Activated B cell treated with CpG ODN at 0.5 μM for 24 hours (primary cell): Measurements from ENCODE around the gene TMEM258. TPM values are rescaled to one million over a fixed set of nuclear protein-coding genes. Genes with fewer than 3 reads are reported as not detected.

ENCODE experiments used
- ATAC-seq: fragments of 200-7000 bp; cut with Tn5 transposase; one replicate; pipeline ENCODE4 v1.10.0; 2021; ENCODE audit warnings: low read depth, mild to moderate bottlenecking, moderate library complexity
- CTCF ChIA-PET: fragments of 350-600 bp; sonication (Branson Sonifier 250); formaldehyde crosslinking; loops from one replicate; lab custom pipeline; 2021; ENCODE audit warnings: antibody characterized with exemption; lab: Charles Lee
- POLR2A ChIA-PET: fragments of 350-600 bp; sonication (Branson Sonifier 250); formaldehyde crosslinking; loops from one replicate; lab custom pipeline; 2021; ENCODE audit warnings: antibody characterized with exemption; lab: Charles Lee
- DNase-seq: peaks from one replicate; pipeline ENCODE4 v3.0.0; 2022
- H3K27ac Mint-ChIP-seq: one replicate; pipeline ENCODE4 v1.8.0; 2020; ENCODE audit warnings: mixed read lengths
- H3K27me3 Mint-ChIP-seq: one replicate; pipeline ENCODE4 v1.8.0; 2021; ENCODE audit warnings: mixed read lengths
- H3K36me3 Mint-ChIP-seq: one replicate; pipeline ENCODE4 v1.8.0; 2021; ENCODE audit warnings: low read depth, mixed read lengths
- H3K4me1 Mint-ChIP-seq: one replicate; pipeline ENCODE4 v1.8.0; 2021; ENCODE audit warnings: mixed read lengths
- H3K4me3 Mint-ChIP-seq: one replicate; pipeline ENCODE4 v1.8.0; 2020; ENCODE audit warnings: mild to moderate bottlenecking, mixed read lengths
- H3K9me3 Mint-ChIP-seq: one replicate; pipeline ENCODE4 v1.8.0; 2020; ENCODE audit warnings: mixed read lengths
- intact Hi-C: fragments of 100-400 bp; cut with micrococcal nuclease; formaldehyde crosslinking; loops from one replicate; pipeline ENCODE4 v1.15.1; 2024
- total RNA-seq: library from RNA; stranded (reverse); gene quantifications from 2 replicates; pipeline ENCODE4 v1.2.3, GENCODE V29; 2022
- TF ChIP-seq, protein P1 (sequence below): fragments of 200-600 bp; IDR thresholded peaks from one replicate; pipeline ENCODE4 v1.8.0; 2022; ENCODE audit warnings: antibody characterized with exemption, mild to moderate bottlenecking

The TMEM258 gene
- total RNA-seq, 1 donor from 2014 or later = 87.4 TPM

DNA sequence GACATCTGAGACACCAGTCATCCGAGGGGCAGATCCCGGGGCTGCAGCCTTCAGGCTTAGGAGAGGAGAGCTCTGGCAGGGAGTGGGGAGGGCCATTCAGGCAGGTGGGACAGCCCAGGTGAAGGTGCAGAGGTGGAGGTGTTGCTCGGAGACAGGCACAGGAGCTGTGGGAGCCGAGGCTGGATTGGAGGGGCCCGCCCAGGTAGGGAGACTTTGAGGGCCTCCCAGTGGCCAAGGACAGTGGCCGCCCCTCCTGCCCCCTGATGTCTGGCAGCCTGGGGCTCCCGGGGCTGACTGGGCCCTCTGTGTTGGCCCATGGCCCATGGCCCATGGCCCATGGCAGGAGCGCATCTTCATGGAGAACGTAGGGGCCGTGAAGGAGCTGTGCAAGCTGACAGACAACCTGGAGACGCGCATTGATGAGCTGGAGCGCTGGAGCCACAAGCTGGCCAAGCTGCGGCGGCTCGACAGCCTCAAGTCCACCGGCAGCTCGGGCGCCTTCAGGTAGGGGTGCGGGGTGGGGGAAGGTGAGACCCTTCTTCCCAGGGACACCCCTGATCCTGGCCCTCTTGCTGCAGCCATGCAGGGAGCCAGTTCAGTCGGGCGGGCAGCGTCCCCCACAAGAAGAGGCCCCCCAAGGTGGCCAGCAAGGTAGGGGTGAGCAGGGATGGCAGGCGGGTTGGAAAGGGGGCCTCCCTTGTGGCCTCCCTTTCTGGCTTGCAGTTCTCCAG is 13.3 kb downstream of the TMEM258 start:
- Mint-ChIP-seq H3K4me1 (peaks cover 14% of the 10 kb centered on the region), H3K9me3 (no peaks in the 10 kb centered on the region), H3K27ac (no peak overlapping the region), H3K36me3 (peaks cover 7% of the 10 kb centered on the region), H3K27me3 (peaks cover 5% of the 10 kb centered on the region), H3K4me3 (no peak overlapping the region)
- POLR2A ChIA-PET = interaction anchor here (0.5 kb wide), 1 partner anchor 16 kb away, joined by 3 read pairs; no protein-coding TSS in a partner anchor
- ATAC-seq = no peak
- DNase-seq = no peak
- TF ChIP-seq, protein P1, sequence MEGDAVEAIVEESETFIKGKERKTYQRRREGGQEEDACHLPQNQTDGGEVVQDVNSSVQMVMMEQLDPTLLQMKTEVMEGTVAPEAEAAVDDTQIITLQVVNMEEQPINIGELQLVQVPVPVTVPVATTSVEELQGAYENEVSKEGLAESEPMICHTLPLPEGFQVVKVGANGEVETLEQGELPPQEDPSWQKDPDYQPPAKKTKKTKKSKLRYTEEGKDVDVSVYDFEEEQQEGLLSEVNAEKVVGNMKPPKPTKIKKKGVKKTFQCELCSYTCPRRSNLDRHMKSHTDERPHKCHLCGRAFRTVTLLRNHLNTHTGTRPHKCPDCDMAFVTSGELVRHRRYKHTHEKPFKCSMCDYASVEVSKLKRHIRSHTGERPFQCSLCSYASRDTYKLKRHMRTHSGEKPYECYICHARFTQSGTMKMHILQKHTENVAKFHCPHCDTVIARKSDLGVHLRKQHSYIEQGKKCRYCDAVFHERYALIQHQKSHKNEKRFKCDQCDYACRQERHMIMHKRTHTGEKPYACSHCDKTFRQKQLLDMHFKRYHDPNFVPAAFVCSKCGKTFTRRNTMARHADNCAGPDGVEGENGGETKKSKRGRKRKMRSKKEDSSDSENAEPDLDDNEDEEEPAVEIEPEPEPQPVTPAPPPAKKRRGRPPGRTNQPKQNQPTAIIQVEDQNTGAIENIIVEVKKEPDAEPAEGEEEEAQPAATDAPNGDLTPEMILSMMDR = no peak
- intact Hi-C loops = no loop called here
- CTCF ChIA-PET = no interaction called here

DNA sequence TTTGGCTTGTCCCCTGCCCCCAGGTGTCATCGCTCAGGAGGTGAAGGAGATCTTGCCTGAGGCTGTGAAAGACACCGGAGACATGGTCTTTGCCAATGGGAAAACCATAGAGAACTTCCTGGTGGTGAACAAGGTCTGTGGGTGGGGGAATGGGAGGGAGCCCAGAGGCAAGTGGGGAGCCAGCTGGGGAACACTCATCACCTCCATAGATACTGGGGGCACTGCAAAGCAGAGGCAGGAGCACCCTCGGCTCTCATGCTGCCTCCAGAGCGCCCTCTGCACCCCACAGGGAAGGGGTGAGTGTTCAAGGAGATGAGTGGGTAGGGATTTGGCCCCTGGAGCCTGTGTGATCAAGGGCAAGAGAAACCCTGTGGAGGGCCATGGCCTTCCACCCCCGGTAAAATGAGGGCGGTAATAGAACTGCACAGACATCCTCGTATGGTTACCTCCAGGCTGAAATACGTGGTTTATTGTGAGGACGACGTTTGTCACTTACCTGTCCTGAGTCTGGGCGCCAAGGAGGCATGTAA is 14.0 kb downstream of the TMEM258 start:
- DNase-seq (no peak), ATAC-seq (no peak)
- TF ChIP-seq, protein P1 = no peak
- Mint-ChIP-seq H3K9me3 (no peaks in the 10 kb centered on the region), H3K4me3 (peak overlapping the region; percentile 61), H3K36me3 (peaks cover 4% of the 10 kb centered on the region), H3K4me1 (peaks cover 14% of the 10 kb centered on the region), H3K27ac (no peak overlapping the region), H3K27me3 (peaks cover 5% of the 10 kb centered on the region)
- intact Hi-C loops = no loop called here
- POLR2A ChIA-PET = no interaction called here
- CTCF ChIA-PET = no interaction called here

DNA sequence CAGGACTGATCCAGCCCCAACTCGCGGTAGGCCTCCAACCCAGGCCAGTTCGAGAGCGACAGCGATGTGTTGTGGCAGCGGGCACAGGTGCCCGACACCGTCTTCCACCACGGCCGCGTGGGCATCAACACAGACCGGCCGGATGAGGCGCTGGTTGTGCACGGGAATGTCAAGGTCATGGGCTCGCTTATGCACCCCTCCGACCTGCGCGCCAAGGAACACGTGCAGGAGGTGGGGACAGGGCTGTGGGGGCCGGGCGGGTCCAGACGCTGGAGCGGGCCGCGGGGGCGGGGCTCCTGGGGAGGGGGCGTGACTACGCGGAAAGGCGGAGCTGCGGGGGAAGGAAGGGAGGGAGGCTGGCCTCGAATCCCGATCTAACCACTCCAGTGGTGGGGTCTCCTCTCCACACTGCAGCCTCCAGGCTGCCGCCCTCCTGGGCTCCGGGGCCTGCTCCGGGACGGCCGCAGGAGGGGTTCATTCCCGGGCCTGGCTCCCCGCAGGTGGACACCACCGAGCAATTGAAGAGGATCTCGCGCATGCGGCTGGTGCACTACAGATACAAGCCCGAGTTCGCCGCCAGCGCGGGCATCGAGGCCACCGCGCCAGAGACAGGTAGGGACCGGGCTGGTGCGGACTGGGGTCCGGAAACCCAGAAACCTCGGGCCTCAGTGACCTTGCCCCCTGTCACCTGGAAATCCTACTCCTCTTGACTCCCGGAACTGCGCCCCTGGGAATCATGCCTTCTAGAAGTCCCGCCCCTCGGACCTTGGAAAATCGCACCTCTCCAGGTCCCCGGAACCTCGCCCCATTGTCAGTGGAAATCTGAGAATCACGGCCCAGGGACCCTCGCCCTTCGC is 14.9 kb downstream of the TMEM258 start:
- peak; percentile 55 for DNase-seq
- Mint-ChIP-seq H3K36me3 (no peaks in the 10 kb centered on the region), H3K4me1 (peaks cover 14% of the 10 kb centered on the region), H3K27me3 (peaks cover 5% of the 10 kb centered on the region), H3K4me3 (peak overlapping the region; percentile 61), H3K27ac (no peak overlapping the region), H3K9me3 (no peaks in the 10 kb centered on the region)
- CTCF ChIA-PET = no interaction called here
- ATAC-seq = peak; percentile 78
- TF ChIP-seq, protein P1 = no peak
- POLR2A ChIA-PET = no interaction called here
- intact Hi-C loops = loop anchor here (2.0 kb wide), 1 partner anchor 15 kb away; the partner anchor contains the start of genes FEN1 and TMEM258

DNA sequence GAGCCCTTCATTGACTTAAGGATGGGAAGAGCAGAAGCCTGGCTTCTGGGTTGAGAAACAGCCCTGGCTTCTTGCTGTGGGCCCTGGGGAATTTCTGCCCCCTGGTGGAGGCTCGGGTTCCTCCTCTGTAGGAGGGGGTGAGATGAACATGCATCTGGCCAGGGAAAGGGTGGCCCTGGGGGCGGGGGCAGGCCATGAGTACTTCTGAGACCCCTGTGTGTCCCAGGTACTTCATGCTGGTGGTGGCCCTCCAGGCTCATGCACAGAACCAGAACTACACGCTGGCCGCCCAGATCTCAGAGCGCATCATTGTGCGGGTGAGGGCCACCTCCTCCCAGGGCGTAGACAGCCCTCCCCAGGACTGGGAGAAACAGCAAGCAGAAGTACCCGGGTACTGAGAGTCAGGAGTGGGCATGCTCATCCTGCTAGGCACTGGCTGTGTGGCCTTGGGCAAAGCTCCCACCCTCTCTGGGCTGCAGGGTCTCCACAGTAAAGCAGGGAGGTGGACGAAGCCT is 15.8 kb downstream of the TMEM258 start:
- peak; percentile 50 for DNase-seq
- ChIA-PET CTCF (no interaction called here), POLR2A (no interaction called here)
- Mint-ChIP-seq H3K4me1 (peaks cover 14% of the 10 kb centered on the region), H3K4me3 (peak overlapping the region; percentile 59), H3K27me3 (peaks cover 5% of the 10 kb centered on the region), H3K9me3 (no peaks in the 10 kb centered on the region), H3K27ac (no peak overlapping the region), H3K36me3 (no peaks in the 10 kb centered on the region)
- TF ChIP-seq, protein P1 = no peak
- intact Hi-C loops = loop anchor here (1.0 to 2.0 kb wide), 2 partner anchors 16 to 24 kb away; partner anchors contain the start of genes FEN1, MYRF and TMEM258
- ATAC-seq = peak; percentile 59
